HCEC 1CT (cell line): ENCODE data around the gene NR2E3.

ENCODE experiments used
- DNase-seq: peaks from one replicate; pipeline ENCODE4 v3.0.0-alpha.2; 2017

The NR2E3 gene

GRCh38 chr15:71810256-71811035 lies at the start of gene NR2E3:
Gene NR2E3 (plus strand): TSS chr15:71810554. CDS start chr15:71810744, 190 bp downstream.
- DNase-seq = no peak

- no peak for DNase-seq
Measured at GRCh38 chr15:71760852-71761251, 49.5 kb upstream of the NR2E3 start.

GRCh38 chr15:71761649-71762048 lies 48.7 kb upstream of the NR2E3 start:
- peak; percentile 91 for DNase-seq

- no peak for DNase-seq
Measured at GRCh38 chr15:71768184-71768583, 42.2 kb upstream of the NR2E3 start.

- DNase-seq = no peak
Measured at GRCh38 chr15:71773206-71773859, 37.0 kb upstream of the NR2E3 start.

GRCh38 chr15:71775856-71776255 lies 34.5 kb upstream of the NR2E3 start:
- DNase-seq = peak; percentile 17

GRCh38 chr15:71776304-71776703 lies 34.0 kb upstream of the NR2E3 start:
- DNase-seq = no peak

GRCh38 chr15:71777216-71777943 lies 33.0 kb upstream of the NR2E3 start:
- DNase-seq = no peak

GRCh38 chr15:71779073-71779797 lies 31.1 kb upstream of the NR2E3 start:
- no peak for DNase-seq

GRCh38 chr15:71780115-71780976 lies 30.0 kb upstream of the NR2E3 start:
- peak; percentile 71 for DNase-seq

GRCh38 chr15:71781179-71781964 lies 29.0 kb upstream of the NR2E3 start:
- peak; percentile 24 for DNase-seq

GRCh38 chr15:71781965-71782265 lies 28.4 kb upstream of the NR2E3 start:
- no peak for DNase-seq

GRCh38 chr15:71782422-71783165 lies 27.8 kb upstream of the NR2E3 start:
- no peak for DNase-seq

GRCh38 chr15:71784719-71785118 lies 25.6 kb upstream of the NR2E3 start:
- no peak for DNase-seq

GRCh38 chr15:71785996-71786395 lies 24.4 kb upstream of the NR2E3 start:
- no peak for DNase-seq

GRCh38 chr15:71786673-71787072 lies 23.7 kb upstream of the NR2E3 start:
- DNase-seq = no peak

GRCh38 chr15:71788646-71789579 lies 21.4 kb upstream of the NR2E3 start:
- no peak for DNase-seq

- DNase-seq = no peak
Measured at GRCh38 chr15:71789616-71790015, 20.7 kb upstream of the NR2E3 start.

- no peak for DNase-seq
Measured at GRCh38 chr15:71790081-71790480, 20.3 kb upstream of the NR2E3 start.

GRCh38 chr15:71791975-71792374 lies 18.4 kb upstream of the NR2E3 start:
- DNase-seq = no peak
